Cardiac muscle cell (in vitro differentiated cells and primary cell): ENCODE measurements around the gene HSPBP1. TPM values are rescaled to one million over a fixed set of nuclear protein-coding genes. Genes with fewer than 3 reads are reported as not detected.
A peak's percentile ranks its signal among the peaks of the same experiment; 100 is the strongest.

Experiments
- DNase-seq, 2 donors: peaks; one replicate each; pipeline versions ENCODE4 v3.0.0 to v3.0.0-alpha.2; 2010 to 2017; ENCODE audit warnings: low read depth in 1 of 2, low spot score in 1 of 2
- H3K27ac ChIP-seq: fragments of 200-600 bp; sonication (generic); 2 replicates; pipeline ENCODE4 v1.5.1; 2016
- H3K27me3 ChIP-seq: fragments of 200-600 bp; sonication (generic); 2 replicates; pipeline ENCODE4 v1.6.0; 2016; ENCODE audit warnings: control low read depth
- H3K36me3 ChIP-seq: fragments of 200-600 bp; sonication (generic); 2 replicates; pipeline ENCODE4 v1.5.1; 2016; ENCODE audit warnings: control low read depth
- H3K4me1 ChIP-seq: fragments of 200-600 bp; sonication (generic); 2 replicates; pipeline ENCODE4 v1.8.1; 2017; ENCODE audit warnings: low read depth, mild to moderate bottlenecking, mixed run types
- H3K4me3 ChIP-seq: fragments of 200-600 bp; sonication (generic); 2 replicates; pipeline ENCODE4 v1.5.1; 2016; ENCODE audit warnings: mild to moderate bottlenecking
- H3K9me3 ChIP-seq: fragments of 200-600 bp; sonication (generic); 2 replicates; pipeline ENCODE4 v1.5.1; 2017; ENCODE audit warnings: low read depth, mild to moderate bottlenecking, control low read depth
- CTCF ChIP-seq: IDR thresholded peaks from 2 replicates; pipeline ENCODE4 v1.5.1; 2012; ENCODE audit warnings: low read depth, mild to moderate bottlenecking, low read length
- polyA plus RNA-seq: library from polyadenylated mRNA; unstranded; fragments of >200 nt; fragmentation: Nextera tagmentation; extraction: Ambion mirVana; gene quantifications from 2 replicates; pipeline ENCODE4 v1.2.1, GENCODE V29; 2016
- total RNA-seq: library from RNA; depleted of rRNA; stranded (reverse); fragments of >200 nt; gene quantifications from 2 replicates; pipeline ENCODE4 v1.2.3, GENCODE V29; 2016

HSPBP1 gene
- total and polyA plus RNA-seq, 2 experiments from 2014 or later, result 47.2 to 123 TPM

GRCh38 chr19:55321466-55322137 lies 41.7 kb upstream of the HSPBP1 start:
- DNase-seq, result no peak
- Histone ChIP-seq H3K27me3 (no peaks in the 10 kb centered on the region), H3K9me3 (no peaks in the 10 kb centered on the region), H3K36me3 (no peaks in the 10 kb centered on the region), H3K4me3 (no peak overlapping the region), H3K4me1 (no peaks in the 10 kb centered on the region), H3K27ac (no peak overlapping the region)
- no peak for TF ChIP-seq CTCF

- Histone ChIP-seq H3K4me3 (no peak overlapping the region), H3K9me3 (no peaks in the 10 kb centered on the region), H3K4me1 (no peaks in the 10 kb centered on the region), H3K36me3 (no peaks in the 10 kb centered on the region), H3K27ac (no peak overlapping the region), H3K27me3 (no peaks in the 10 kb centered on the region)
- no peak for DNase-seq
- TF ChIP-seq CTCF, result no peak
These were observed 41.0 kb upstream of the HSPBP1 start for GRCh38 chr19:55320844-55321419.

- Histone ChIP-seq H3K36me3 (no peaks in the 10 kb centered on the region), H3K27ac (no peak overlapping the region), H3K4me1 (no peaks in the 10 kb centered on the region), H3K4me3 (no peak overlapping the region), H3K27me3 (no peaks in the 10 kb centered on the region), H3K9me3 (no peaks in the 10 kb centered on the region)
- TF ChIP-seq CTCF, result no peak
- peak; percentile 78 to 79 for DNase-seq
These were observed 39.9 kb upstream of the HSPBP1 start for GRCh38 chr19:55319785-55320184.

- TF ChIP-seq CTCF, result no peak
- DNase-seq, result no peak
- Histone ChIP-seq H3K36me3 (no peaks in the 10 kb centered on the region), H3K4me3 (no peak overlapping the region), H3K27me3 (no peaks in the 10 kb centered on the region), H3K4me1 (no peaks in the 10 kb centered on the region), H3K27ac (no peak overlapping the region), H3K9me3 (no peaks in the 10 kb centered on the region)
These were observed 36.7 kb upstream of the HSPBP1 start for GRCh38 chr19:55316646-55317045.

GRCh38 chr19:55315956-55316525 lies 36.1 kb upstream of the HSPBP1 start:
- Histone ChIP-seq H3K27me3 (no peaks in the 10 kb centered on the region), H3K36me3 (no peaks in the 10 kb centered on the region), H3K4me3 (no peak overlapping the region), H3K27ac (no peak overlapping the region), H3K9me3 (no peaks in the 10 kb centered on the region), H3K4me1 (no peaks in the 10 kb centered on the region)
- DNase-seq, result no peak
- TF ChIP-seq CTCF, result no peak
